ENCODE measurements around the gene MMP24OS.
"Not testable (repeated sequence)": the region's sequence is repeated elsewhere in the genome, so short reads cannot be mapped to it uniquely, and the experiment has no call there.

MMP24OS gene

DNA sequence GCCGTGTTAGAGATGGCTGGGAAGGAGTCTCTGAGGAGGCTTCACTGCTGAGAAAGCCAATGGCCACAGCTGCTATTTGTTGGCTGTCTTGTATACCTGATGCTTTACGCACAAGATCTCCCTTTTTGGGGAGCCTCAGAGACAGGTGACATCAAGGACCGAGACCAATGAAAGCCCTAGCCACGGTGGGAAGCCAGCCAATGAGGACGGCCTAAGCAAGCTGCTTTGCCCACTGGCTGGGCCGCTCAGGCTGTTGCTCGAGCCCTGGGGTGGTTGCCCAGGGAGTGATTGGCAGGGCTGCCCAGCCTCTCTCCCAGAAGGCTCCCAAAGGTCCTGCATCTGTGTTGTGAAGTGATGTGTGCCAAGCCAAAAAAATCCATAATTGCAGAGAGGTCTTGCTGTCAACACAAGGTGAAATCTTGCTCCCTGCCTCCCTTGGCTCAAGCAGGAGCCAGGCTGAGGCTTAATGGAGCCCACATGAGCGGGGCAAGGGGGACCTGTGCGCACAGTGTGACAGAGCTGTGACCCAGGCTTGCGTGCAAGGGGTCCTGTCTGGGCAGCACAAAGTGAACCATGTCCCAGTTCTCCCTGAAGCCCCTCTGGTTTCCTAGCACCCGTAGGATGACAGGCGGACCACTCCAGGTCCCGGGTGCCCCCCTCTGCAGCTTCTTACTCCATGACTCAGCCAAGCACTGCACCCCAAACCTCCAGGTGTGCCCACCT lies 4.3 kb downstream of the MMP24OS start:
- no peak for DNase-seq

DNA sequence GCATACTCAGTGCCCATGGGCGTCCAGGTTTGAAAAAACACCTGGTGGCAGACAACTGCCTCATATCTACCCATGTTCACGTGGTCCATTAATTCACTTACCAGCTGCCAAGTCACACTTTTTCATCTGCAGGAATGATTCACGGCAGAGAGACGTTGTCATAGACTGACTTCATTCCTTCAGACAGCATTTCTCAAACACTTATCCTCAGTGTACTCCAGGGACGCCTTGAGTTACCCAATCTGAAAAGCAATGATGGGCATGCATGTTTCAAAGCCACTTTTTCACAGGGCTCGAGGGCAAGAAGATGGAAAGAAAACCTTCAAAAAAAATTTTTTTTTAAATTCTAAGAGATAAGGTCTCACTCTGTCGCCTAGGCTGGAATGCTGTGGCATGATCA lies 6.0 kb downstream of the MMP24OS start:
- no peak for DNase-seq

DNA sequence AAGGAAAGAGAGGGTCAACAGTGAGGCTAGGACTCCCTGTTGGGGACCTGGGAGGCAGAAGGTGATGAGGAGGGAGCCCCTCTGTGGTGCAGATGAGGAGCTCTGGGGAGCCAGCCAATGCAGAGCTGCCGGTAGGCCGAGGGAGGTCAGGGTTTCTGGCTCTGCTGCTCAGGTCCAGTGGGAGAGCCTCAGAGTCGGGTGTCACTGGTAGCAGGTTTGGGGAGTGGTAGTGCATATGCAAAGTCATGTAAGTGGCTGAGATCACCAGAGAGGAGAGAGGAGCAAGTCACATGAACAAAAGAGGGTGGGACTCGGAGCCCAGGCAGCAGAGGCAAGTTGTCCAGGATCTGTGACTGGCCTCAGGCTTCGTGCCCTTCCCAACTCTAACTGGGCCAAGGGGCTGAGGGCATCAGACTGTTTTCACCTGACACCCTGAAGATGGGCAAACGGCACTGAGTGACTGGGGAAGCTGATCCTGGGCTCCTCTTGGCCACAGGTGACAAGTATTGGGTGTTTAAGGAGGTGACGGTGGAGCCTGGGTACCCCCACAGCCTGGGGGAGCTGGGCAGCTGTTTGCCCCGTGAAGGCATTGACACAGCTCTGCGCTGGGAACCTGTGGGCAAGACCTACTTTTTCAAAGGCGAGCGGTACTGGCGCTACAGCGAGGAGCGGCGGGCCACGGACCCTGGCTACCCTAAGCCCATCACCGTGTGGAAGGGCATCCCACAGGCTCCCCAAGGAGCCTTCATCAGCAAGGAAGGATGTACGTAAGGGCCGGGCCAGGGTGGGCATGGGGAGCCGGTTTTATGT lies 6.6 kb downstream of the MMP24OS start:
- DNase-seq = no peak

GRCh38 chr20:35270021-35270902 lies 7.7 kb downstream of the MMP24OS start:
- no peak for DNase-seq

- DNase-seq = peak; percentile 59 to 71
These were observed 8.7 kb downstream of the MMP24OS start for GRCh38 chr20:35269055-35269781.

GRCh38 chr20:35267092-35267491 lies 10.8 kb downstream of the MMP24OS start:
- no peak for DNase-seq

DNA sequence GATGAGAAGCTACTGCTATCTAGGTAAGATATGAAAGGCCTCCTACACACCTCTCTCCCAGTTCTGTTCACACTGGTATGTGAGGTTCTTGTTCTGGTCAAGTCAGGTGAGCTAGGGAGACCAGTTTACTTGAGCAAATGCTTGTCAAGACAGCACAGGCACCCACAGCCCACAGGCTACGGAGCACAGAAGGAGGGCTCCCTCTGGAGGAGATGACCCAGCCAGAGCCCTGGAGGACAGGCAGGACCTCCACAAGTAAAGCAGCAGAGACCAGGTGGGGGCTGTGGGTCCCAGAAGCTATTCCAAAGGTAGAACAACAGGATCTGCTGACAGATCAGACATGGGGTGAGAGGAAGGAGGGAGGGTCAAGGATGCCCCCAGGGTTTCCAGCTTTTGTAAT lies 13.2 kb downstream of the MMP24OS start:
- no peak for DNase-seq

GRCh38 chr20:35263532-35264341 lies 14.2 kb downstream of the MMP24OS start:
- no peak for DNase-seq

- DNase-seq = not testable (repeated sequence)
These were observed 15.0 kb downstream of the MMP24OS start for GRCh38 chr20:35262731-35263531.

DNA sequence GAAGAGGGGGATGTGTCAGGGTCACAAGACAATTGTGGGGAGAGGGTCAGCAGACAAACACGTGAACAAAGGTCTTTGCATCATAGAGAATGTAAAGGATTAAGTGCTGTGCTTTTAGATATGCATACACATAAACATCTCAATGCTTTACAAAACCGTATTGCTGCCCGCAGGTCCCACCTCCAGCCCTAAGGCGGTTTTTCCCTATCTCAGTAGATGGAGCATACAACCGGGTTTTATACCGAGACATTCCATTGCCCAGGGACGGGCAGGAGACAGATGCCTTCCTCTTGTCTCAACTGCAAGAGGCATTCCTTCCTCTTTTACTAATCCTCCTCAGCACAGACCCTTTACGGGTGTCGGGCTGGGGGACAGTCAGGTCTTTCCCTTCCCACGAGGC lies 15.6 kb downstream of the MMP24OS start:
- not testable (repeated sequence) for DNase-seq

GRCh38 chr20:35260426-35260825 lies 17.5 kb downstream of the MMP24OS start:
- DNase-seq = no peak

GRCh38 chr20:35257175-35257909 lies 20.6 kb downstream of the MMP24OS start:
- DNase-seq = no peak

GRCh38 chr20:35254448-35254999 lies 23.4 kb downstream of the MMP24OS start:
- no peak for DNase-seq

DNA sequence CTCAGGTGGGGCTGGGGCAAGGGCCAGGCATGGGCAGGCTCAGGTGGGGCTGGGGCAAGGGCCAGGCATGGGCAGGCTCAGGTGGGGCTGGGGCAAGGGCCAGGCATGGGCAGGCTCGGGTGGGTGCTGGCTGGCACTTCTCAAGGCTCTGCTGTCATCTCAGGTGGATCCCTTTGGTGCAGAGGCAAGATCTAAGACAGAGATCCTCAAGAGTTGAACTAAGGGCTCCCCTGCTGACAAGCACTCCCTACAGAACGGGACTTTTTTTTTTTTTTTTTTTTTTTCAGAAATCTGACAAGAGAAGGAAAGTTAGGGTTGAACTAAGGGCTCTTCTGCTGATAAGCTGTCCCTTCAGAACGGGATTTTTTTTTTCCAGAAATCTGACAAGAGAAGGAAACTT lies 24.9 kb downstream of the MMP24OS start:
- no peak for DNase-seq

GRCh38 chr20:35252598-35252997 lies 25.3 kb downstream of the MMP24OS start:
- not testable (repeated sequence) for DNase-seq

- DNase-seq = no peak
These were observed 25.9 kb downstream of the MMP24OS start for GRCh38 chr20:35252037-35252461.

DNA sequence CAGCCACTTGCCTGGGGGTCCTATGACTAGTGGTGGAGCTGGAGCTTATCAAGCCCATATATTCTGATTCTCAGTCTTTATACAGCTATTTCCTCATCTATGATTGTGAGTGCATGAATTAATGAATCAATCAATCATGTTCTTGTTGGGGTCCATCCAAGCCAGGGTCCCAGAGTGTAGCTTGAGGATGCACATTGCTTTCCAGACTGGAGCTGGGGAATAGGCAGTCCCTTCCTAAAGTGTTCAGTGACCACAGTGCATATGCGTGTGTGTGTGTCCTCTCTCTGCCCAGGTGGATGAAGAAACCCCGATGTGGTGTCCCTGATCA lies 26.3 kb downstream of the MMP24OS start:
- DNase-seq = no peak

DNA sequence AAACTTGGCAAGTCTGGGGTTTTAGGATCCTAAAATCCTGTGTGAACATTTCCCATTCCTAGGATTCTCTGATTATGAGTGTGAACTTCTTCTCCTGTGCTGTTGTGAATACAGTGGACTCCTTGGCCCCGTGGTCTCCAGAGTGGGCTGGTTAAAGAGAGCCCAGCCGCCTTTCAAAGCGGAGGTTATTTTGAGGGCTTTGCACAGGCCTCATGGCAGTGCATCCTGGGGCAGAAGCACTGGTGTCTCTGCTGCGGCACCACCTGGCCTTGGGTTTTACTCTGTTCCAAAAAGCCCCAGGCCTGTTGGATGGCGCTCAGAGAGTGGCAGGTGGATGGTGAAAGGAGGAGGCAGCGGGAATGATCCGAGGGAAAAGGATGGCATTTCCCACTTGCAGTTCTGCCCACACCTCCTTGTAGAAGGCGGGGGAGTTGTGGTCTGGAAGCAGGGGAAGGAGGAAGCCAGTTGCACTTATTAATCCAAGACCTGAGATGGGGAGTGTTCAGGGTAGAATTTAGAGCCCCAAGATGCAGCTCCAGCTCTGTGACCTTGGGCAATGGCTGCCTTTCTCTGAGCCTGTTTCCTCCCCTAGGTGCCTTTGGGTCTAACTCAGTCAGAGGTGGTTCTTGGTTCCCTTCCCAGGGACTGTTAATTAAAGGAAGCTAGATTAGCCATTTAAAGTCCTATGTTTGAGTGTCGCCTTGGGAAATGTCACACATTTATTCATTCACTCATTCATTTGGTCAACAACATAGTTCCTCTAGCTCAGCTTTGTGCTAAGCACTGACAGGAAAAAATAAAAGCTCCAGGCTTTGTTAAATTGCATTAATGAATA lies 29.1 kb downstream of the MMP24OS start:
- no peak for DNase-seq

- DNase-seq = no peak
These were observed 31.2 kb downstream of the MMP24OS start for GRCh38 chr20:35246723-35247122.

Measured in activated CD4-positive, alpha-beta T cell treated with anti-CD3 and anti-CD28 coated beads, Interleukin-2, amount 50 U/mL, for 48 hours (primary cell).